K562 treated with DMSO at 1 percent for 24 hours (cell line): ENCODE data around the gene KLC1. TPM values are rescaled to one million over a fixed set of nuclear protein-coding genes. Genes with fewer than 3 reads are reported as not detected.

Source experiments
- total RNA-seq: library from RNA; unstranded; fragments of 300-600 nt; gene quantifications from 2 replicates; pipeline ENCODE4 v1.2.3, GENCODE V29; 2022; ENCODE audit warnings: low read depth; ENCODE audit not compliant: insufficient read depth

KLC1 gene
- 130 and 136 TPM in 2 replicates for total RNA-seq

DNA sequence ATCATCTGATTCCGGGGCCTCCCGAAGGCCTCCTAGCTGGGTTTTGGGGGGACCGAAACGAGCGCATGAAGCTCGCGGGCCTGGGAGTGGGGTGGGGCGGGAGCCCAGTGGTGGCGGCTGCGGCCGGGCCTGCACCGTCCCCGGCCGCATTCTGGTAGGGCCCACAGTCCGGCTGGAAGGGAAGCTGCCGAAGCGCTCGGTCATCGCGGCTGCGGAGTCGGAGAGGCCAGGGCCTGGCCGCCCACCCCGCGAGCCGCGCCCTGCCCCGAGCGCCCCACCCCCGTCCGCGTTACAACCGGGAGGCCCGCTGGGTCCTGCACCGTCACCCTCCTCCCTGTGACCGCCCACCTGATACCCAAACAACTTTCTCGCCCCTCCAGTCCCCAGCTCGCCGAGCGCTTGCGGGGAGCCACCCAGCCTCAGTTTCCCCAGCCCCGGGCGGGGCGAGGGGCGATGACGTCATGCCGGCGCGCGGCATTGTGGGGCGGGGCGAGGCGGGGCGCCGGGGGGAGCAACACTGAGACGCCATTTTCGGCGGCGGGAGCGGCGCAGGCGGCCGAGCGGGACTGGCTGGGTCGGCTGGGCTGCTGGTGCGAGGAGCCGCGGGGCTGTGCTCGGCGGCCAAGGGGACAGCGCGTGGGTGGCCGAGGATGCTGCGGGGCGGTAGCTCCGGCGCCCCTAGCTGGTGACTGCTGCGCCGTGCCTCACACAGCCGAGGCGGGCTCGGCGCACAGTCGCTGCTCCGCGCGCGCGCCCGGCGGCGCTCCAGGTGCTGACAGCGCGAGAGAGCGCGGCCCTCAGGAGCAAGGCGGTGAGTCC, at the start of gene KLC1:
Gene KLC1 (plus strand): TSS at position 528 of the 819 bp plus-strand sequence. CDS start 25,354 bp downstream, outside the sequence.

DNA sequence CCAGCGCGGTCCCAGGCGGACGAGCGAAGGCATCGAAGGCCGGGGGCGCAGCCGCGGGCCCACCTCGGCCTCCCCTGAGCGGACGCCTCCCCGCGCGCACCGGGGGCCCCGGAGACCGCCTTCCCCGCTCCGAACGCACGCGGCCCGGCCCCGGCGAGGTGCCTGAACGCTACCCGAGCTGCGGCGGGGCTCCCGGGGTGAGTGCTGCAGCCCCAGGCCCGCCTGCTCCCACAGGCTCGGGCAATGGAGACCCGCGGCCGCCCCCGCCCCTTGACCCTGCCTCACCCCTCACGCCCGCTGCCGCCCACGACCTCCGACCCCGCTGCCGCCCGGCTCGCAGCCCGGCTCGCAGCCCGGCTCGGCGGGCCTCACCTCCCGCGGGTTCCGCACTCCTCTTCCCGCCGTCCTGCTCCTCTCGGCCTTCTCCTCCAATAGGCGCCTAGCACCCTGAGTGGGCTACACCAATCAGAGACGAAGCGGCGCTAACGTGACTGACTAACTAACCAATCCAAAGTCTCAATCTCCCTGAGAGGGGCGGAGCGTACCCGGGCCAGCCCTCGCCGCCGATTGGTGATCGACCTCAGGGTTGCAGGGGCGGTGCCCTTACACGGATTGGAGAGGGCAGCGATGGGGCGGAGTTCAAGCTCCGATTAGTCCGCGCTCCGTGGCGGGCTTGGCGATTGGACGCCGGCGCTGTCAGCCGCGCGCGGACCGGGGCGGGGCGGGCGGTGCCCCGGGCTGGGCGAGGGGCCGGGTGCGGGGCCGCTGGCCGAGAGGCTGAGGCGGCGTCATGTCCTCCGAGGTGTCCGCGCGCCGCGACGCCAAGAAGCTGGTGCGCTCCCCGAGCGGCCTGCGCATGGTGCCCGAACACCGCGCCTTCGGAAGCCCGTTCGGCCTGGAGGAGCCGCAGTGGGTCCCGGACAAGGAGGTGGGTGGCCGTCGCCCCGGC, 86.3 kb downstream of the KLC1 start, which contains the start of the genes XRCC3 and ZFYVE21:
Gene XRCC3 (minus strand): TSS at position 400 of the 949 bp plus-strand sequence. CDS start 4,364 bp downstream, outside the sequence.
Gene ZFYVE21 (plus strand): TSS at position 759 of the 949 bp plus-strand sequence. CDS start 32 bp downstream, at position 791.

Other genes starting within 250 kb of the KLC1 start
- 53.9 and 54.6 TPM in 2 replicates for gene MARK3, start 243.8 kb upstream of the KLC1 start, total RNA-seq
- gene CKB, start 106.4 kb upstream of the KLC1 start, total RNA-seq, result 286 and 315 TPM in 2 replicates
- gene TRMT61A, start 100.0 kb upstream of the KLC1 start, total RNA-seq, result 6.5 TPM in 2 replicates
- 6.2 and 7.2 TPM in 2 replicates for gene BAG5, start 66.6 kb upstream of the KLC1 start, total RNA-seq
- gene COA8, start 66.3 kb upstream of the KLC1 start, total RNA-seq, result 33.4 and 61.9 TPM in 2 replicates
- gene XRCC3, start 86.2 kb downstream of the KLC1 start, total RNA-seq, result 31.3 and 35.0 TPM in 2 replicates
- 18.9 and 19.4 TPM in 2 replicates for gene ZFYVE21, start 86.6 kb downstream of the KLC1 start, total RNA-seq
- gene PPP1R13B, start 218.4 kb downstream of the KLC1 start, total RNA-seq, result 2.3 and 2.4 TPM in 2 replicates